T-helper 2 cell treated with Interferon-gamma antibody and Interleukin-4, amounts not matched to agents 100 ng/mL and 5 ng/mL, for 36 hours (primary cell): ENCODE measurements around the gene ZNF443. TPM values are rescaled to one million over a fixed set of nuclear protein-coding genes. Genes with fewer than 3 reads are reported as not detected.
"Not testable (repeated sequence)": the region's sequence is repeated elsewhere in the genome, so short reads cannot be mapped to it uniquely, and the experiment has no call there.

ENCODE experiments used
- intact Hi-C: fragments of 100-400 bp; cut with micrococcal nuclease; formaldehyde crosslinking; loops from one replicate; pipeline ENCODE4 v1.15.1; 2023
- total RNA-seq: library from RNA; stranded (reverse); gene quantifications from 2 replicates; pipeline ENCODE4 v1.2.3, GENCODE V29; 2022

The ZNF443 gene
- 4.9 and 5.0 TPM in 2 replicates for total RNA-seq

- intact Hi-C loops = loop anchor here (1.0 to 5.0 kb wide), 6 partner anchors 44 to 278 kb away; partner anchors contain the start of genes ZNF136, ZNF442, ZNF490 and ZNF564
Observed at GRCh38 chr19:12440541-12441316, at the start of gene ZNF443. Gene ZNF443 (minus strand): TSS chr19:12441021. CDS start chr19:12440914, 107 bp downstream.

DNA sequence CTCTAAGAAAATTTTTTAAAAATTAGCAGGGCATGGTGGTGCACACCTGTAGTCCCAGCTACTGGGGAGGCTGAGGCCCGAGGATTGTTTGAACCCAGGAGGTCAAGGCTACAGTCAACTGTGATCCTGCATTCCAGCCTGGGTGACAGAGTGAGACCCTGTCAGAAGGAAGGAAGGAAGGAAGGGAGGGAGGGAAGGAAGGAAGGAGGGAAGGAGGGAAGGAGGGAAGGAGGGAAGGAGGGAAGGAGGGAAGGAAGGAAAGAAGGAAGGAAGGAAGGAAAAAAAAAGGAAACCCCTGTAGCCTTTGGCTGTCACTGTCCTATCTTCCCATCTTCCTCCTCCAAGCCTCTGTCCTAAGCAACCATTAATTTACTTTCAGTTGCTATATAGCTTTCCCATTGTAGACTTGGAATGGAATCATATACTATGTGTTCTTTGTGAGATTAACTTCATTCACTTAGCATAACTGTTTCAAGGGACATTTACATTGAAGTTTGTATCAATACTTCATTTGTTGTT, 45.5 kb upstream of the ZNF443 start:
- intact Hi-C loops = not testable (repeated sequence)

- intact Hi-C loops = loop anchor here (2.0 kb wide), 2 partner anchors 45 to 65 kb away; partner anchors contain the start of genes ZNF443 and ZNF564
Observed at GRCh38 chr19:12485571-12485970, 44.8 kb upstream of the ZNF443 start.

- intact Hi-C loops = loop anchor here (2.0 kb wide), 2 partner anchors 44 to 66 kb away; partner anchors contain the start of genes ZNF443 and ZNF564
Observed at GRCh38 chr19:12485052-12485416, 44.2 kb upstream of the ZNF443 start.

GRCh38 chr19:12484371-12485051, 43.7 kb upstream of the ZNF443 start, which contains the start of gene ZNF709:
Gene ZNF709 (minus strand): TSS chr19:12484816. CDS start chr19:12484657, 159 bp downstream.
- intact Hi-C loops = loop anchor here (1.0 to 2.0 kb wide), 3 partner anchors 11 to 66 kb away; partner anchors contain the start of genes ZNF443 and ZNF564

- intact Hi-C loops = loop anchor here (1.0 to 2.0 kb wide), 3 partner anchors 11 to 67 kb away; partner anchors contain the start of genes ZNF443 and ZNF564
Observed at GRCh38 chr19:12484011-12484370, 43.2 kb upstream of the ZNF443 start.

GRCh38 chr19:12482509-12482886, 41.7 kb upstream of the ZNF443 start:
- intact Hi-C loops = no loop called here

DNA sequence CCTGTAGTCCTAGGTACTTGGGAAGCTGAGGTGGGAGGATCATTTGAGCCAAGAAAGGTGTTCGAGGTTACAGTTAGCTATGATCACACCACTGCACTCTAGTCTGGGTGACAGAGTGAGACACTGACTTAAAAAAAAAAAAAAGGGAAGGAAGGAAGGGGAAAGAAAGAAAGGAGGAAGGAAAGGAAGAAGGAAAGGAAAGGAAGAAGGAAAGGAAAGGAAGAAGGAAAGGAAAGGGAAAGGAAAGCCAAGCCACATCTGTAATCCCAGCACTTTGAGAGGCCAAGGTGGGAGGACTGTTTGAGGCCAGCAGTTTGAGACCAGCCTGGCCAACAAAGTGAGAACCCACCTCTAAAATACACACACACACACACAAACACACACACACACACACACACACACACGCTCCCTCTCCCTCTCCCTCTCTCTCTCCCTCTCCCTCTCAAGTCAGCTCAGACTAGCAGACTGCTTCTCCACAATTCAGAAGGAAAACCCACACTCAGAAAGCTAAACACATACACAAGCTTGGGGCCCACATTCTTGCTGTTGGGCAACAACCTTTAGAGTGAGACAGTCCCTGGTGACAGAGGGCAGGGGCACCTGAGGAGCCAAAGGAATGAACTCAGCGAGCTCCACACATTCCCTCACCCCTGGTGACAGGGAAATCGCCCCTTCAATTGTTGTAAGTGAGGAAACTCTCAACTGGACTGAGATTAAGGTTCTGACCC, 41.1 kb upstream of the ZNF443 start:
- intact Hi-C loops = no loop called here

GRCh38 chr19:12478234-12478941, 37.6 kb upstream of the ZNF443 start:
- intact Hi-C loops = no loop called here

GRCh38 chr19:12467651-12468050, 26.8 kb upstream of the ZNF443 start:
- intact Hi-C loops = not testable (repeated sequence)

DNA sequence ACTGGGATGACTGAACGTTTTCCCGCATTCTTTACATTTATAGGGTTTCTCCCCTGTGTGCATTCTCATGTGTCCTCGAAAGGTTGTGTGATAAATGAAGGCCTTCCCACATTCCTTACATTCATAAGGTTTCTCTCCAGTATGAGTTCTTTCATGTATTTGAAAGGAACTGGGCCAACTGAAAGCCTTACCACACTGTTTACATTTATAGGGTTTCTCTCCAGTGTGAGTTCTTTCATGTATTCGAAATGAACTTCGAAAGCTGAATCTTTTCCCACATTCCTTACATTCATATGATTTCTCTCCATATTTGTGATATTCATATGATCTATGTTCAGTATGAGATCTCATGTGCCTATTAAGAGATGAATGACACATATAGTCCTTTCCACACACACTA, 24.4 kb upstream of the ZNF443 start:
- intact Hi-C loops = no loop called here

- intact Hi-C loops = no loop called here
Observed at GRCh38 chr19:12464769-12465168, 23.9 kb upstream of the ZNF443 start.

DNA sequence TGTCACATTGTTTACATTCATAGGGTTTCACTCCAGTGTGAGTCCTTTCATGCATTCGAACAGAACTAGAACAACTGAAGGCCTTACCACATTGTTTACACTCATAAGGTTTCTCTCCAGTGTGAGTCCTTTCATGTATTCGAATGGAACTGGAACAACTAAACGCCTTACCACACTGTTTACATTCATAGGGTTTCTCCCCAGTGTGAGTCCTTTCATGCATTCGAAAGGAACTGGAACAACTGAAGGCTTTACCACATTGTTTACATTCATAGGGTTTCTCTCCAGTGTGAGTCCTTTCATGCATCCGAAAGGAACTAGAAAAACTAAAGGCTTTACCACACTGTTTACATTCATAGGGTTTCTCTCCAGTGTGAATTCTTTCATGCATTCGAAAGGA, 23.3 kb upstream of the ZNF443 start:
- intact Hi-C loops = not testable (repeated sequence)

- intact Hi-C loops = no loop called here
Observed at GRCh38 chr19:12453495-12453894, 12.7 kb upstream of the ZNF443 start.

GRCh38 chr19:12450844-12451243, 10.0 kb upstream of the ZNF443 start:
- intact Hi-C loops = no loop called here

- intact Hi-C loops = no loop called here
Observed at GRCh38 chr19:12448808-12449207, 8.0 kb upstream of the ZNF443 start.

- intact Hi-C loops = loop anchor here (2.0 to 5.0 kb wide), 4 partner anchors 45 to 278 kb away; partner anchors contain the start of genes ZNF136, ZNF442, ZNF490 and ZNF709
Observed at GRCh38 chr19:12439686-12440540, 908 bp downstream of the ZNF443 start.

DNA sequence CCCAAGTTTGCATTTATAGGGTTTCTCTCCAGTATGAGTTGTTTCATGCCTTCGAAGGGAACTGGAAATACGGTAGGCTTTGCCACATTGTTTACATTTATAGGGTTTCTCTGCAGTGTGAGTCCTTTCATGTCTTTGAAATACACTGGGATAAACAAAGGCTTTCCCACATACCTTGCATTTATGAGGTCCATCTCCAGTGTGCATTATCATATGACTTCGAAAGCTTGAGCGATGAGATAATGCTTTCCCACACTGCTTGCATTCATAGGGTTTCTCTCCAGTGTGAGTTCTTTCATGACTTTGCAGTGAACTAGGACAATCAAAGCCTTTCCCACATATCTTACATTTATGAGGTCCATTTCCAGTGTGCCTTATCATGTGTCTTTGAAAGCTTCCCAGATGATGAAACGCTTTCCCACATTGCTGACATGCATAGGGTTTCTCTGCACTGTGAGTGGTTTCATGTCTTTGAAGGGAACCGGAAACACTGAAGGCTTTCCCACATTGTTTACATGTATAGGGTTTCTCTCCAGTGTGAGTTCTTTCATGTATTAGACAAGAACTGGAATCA, 10.0 kb downstream of the ZNF443 start:
- intact Hi-C loops = not testable (repeated sequence)

DNA sequence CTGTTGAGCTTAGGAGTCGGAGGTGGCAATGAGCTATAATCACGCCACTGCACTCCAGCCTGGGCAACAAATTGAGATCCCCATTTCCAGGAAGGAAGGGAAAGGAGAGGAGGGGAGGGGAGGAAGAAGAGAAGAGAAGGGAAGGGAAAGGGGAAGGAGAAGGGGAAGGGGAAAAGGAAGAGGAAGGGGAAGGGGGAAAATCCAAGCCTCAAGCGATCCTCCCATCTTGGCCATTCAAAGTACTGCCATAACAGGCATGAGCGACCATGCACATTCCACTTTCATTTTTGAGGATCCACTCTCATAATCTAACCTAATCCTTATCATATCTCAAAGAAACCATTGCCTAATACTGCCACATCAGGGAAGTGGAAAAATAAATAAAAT, 14.9 kb downstream of the ZNF443 start:
- intact Hi-C loops = no loop called here
